ENCODE data around the gene GLI3.
A peak's percentile ranks its signal among the peaks of the same experiment; 100 is the strongest.

GLI3 gene

DNA sequence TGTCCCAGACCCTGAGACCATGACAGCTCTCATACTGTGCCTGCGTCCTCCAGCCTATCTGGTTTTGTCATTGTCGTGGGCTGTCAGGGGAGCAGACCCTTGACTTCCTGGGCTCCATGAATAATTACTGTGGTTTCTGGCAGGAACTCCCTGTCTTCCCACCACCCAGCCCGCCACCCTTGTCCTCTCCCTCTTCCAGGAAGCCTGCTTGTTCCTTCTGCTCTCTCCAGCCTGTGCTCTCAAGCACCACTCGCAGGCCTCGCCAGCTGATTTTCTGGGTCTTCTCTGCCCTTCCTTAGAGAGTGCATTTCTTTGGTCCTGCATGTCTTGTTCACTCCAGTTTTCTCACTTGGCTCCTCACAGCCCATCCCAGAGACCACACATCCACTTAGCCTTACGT lies 309.6 kb downstream of the GLI3 start:
- DNase-seq (ENCODE audit: low spot score) = no peak

GRCh38 chr7:41925946-41926345 lies 311.1 kb downstream of the GLI3 start:
- no peak for DNase-seq (ENCODE audit: low spot score)

GRCh38 chr7:41924796-41925195 lies 312.2 kb downstream of the GLI3 start:
- DNase-seq (ENCODE audit: low spot score) = no peak

- no peak for DNase-seq (ENCODE audit: low spot score)
Measured at GRCh38 chr7:41922373-41922772, 314.6 kb downstream of the GLI3 start.

DNA sequence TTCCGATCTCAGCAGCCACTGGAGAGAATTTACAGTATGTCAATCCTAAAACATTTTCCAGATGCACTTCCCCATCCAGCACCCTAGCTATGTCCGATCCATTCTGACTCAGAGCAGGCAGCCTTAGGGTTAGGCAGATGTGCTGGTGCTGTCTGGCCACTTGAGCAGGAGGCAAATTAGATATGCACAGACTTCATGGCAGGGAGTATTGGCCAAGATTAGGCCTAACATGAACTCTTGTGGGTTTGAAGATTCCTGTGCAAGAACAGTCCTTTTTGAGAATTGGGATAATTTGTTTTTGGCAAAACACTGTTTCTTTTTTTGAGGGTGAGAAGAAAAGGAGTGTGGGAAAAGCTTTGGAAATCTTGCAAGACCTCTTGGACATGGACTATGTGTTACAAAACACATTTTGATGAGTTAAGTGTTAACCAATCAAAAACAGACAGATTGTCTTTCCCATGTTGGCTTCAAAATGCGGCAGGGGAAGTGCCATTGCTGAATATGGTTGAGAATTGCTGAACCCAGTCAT lies 315.5 kb downstream of the GLI3 start:
- DNase-seq (ENCODE audit: low spot score) = no peak

DNA sequence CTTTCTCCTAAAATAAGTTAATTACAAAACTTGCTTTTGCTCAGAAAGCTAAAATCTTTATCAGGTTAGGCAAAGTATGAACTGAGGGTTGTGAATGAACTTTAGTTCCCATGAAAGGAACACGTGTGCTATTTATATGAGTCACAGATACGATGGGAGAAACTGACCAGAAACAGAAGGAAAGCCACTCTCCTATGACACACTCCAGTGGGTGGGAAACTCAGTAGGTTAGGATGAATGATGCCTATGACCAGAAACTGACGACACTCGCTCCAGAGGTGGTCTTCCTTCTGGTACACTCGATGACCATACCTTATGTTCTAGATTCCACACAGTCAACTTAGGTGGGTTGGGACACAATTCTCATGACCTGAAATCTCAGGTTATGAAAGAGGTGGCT lies 318.4 kb downstream of the GLI3 start:
- no peak for DNase-seq (ENCODE audit: low spot score)

DNA sequence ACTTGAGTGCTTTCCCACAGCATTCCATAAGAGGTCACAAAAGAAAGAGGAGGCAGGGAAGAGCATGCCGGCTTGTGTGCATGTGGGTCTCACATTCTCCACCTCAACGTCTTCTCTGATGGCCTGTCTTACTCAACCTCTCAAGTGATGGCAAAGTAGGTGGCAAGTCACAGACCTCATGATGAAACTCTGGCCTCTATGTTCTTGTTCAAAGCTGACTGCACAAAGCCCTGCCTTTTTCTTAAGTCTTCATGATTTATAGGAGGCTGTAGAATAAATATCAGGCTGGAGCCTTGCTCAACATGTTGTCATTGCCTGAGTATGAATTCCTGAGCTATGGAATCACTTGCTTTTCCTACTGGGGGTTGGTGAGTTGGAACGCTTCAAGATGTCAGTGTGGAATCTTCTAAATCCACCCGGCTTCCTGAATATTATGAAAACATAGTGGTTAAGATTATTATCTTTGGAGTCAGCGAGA lies 320.5 kb downstream of the GLI3 start:
- DNase-seq (ENCODE audit: low spot score) = peak; percentile 51

- DNase-seq (ENCODE audit: low spot score) = no peak
Measured at GRCh38 chr7:41915871-41916270, 321.1 kb downstream of the GLI3 start.

DNA sequence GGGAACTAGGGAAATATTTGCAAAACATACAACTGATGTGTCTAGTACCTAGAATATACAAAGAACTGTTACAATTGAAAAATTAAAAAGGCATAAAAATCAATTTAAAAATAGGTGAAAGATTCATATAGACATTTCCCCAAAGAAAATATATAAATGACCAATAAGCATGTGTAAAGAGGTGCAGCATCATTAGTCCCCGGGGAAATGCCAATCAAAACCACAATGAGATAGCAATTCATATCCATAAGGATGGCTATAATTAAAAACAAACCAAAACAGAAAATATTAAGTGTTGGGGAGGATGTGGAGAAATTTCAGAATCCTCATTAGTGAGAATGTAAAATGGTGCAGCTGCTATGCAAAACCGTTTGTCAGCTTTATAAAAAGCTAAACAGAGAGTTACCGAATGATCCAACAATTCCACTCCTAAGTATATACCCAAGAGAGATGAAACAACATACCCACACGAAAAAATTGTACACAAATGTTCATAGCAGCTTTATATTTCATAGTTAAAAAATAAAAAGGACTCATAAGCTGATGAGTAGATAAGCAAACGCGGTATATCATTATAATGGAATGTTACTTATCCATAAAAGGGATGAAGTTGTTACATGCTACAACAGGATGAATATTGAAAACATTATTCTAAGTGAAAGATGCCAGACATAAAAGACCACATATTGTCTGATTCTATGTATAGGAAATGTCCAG lies 324.0 kb downstream of the GLI3 start:
- no peak for DNase-seq (ENCODE audit: low spot score)

DNA sequence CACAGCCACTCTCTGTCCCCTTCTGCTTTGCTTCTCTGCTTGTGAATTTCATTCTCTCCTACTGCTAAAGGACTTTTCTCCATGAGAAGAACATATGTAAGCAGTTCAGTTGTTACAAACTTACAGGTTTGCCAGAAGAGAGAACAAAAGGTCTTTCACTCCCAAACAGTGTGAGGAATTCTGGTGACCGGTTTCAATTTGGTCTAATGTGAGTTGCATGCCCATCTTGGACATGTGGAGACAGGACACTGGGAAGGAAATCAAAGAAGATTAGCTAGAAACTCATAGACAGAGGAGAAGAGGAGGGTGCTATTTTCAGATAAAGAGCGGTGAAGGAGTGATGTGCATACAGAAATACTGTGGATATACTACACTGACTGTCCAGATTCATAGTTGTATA lies 324.6 kb downstream of the GLI3 start:
- no peak for DNase-seq (ENCODE audit: low spot score)

GRCh38 chr7:41911792-41912191 lies 325.2 kb downstream of the GLI3 start:
- no peak for DNase-seq (ENCODE audit: low spot score)

All from RKO (cell line).